NCI-H748 (cell line): ENCODE data around the gene MRPL37.

Experiments
- DNase-seq: peaks from one replicate; lab custom pipeline; 2025; ENCODE audit not compliant: unreplicated experiment; lab: John Stamatoyannopoulos, UW

Gene MRPL37

GRCh38 chr1:54259546-54260140 lies 59.7 kb downstream of the MRPL37 start:
- peak; percentile 90 for DNase-seq

GRCh38 chr1:54260810-54261209 lies 60.8 kb downstream of the MRPL37 start:
- DNase-seq, result no peak

GRCh38 chr1:54262244-54262643 lies 62.3 kb downstream of the MRPL37 start:
- no peak for DNase-seq

GRCh38 chr1:54263601-54264226 lies 63.7 kb downstream of the MRPL37 start:
- no peak for DNase-seq

- DNase-seq, result no peak
Measured at GRCh38 chr1:54265126-54265525, 65.2 kb downstream of the MRPL37 start.

GRCh38 chr1:54265659-54266058 lies 65.7 kb downstream of the MRPL37 start:
- DNase-seq, result no peak

GRCh38 chr1:54266195-54266594 lies 66.2 kb downstream of the MRPL37 start:
- peak; percentile 16 for DNase-seq

GRCh38 chr1:54266908-54267307 lies 66.9 kb downstream of the MRPL37 start:
- no peak for DNase-seq
